WTC11 (cell line): ENCODE measurements around the gene SLC24A3. TPM values are rescaled to one million over a fixed set of nuclear protein-coding genes. Genes with fewer than 3 reads are reported as not detected.

Experiments used
- ATAC-seq: fragments of 200-7000 bp; cut with Tn5 transposase; 2 replicates; pipeline ENCODE4 v1.10.0; 2021; ENCODE audit warnings: mild to moderate bottlenecking, moderate library complexity
- CTCF ChIA-PET: fragments of 300-600 bp; sonication (Branson Sonifier 250); formaldehyde crosslinking; loops from one replicate; lab custom pipeline; 2021; ENCODE audit warnings: antibody characterized with exemption; lab: Charles Lee
- POLR2A ChIA-PET: fragments of 350-600 bp; sonication (Branson Sonifier 250); formaldehyde crosslinking; loops from one replicate; lab custom pipeline; 2021; ENCODE audit warnings: antibody characterized with exemption; lab: Charles Lee
- DNase-seq: peaks from one replicate; pipeline ENCODE4 v3.0.0; 2021; ENCODE audit warnings: low spot score
- H3K27ac Mint-ChIP-seq: 2 replicates; pipeline ENCODE4 v1.8.0; 2021; ENCODE audit warnings: mixed read lengths
- H3K27me3 Mint-ChIP-seq: 2 replicates; pipeline ENCODE4 v1.8.0; 2021; ENCODE audit warnings: low read depth, mild to moderate bottlenecking, moderate library complexity, mixed read lengths
- H3K36me3 Mint-ChIP-seq: 2 replicates; pipeline ENCODE4 v1.8.0; 2021; ENCODE audit warnings: mixed read lengths
- H3K4me1 Mint-ChIP-seq: 2 replicates; pipeline ENCODE4 v1.8.0; 2022; ENCODE audit warnings: mixed read lengths
- H3K4me3 Mint-ChIP-seq: 2 replicates; pipeline ENCODE4 v1.8.0; 2021; ENCODE audit warnings: mild to moderate bottlenecking, moderate library complexity, mixed read lengths
- H3K9me3 Mint-ChIP-seq: 2 replicates; pipeline ENCODE4 v1.8.0; 2021; ENCODE audit warnings: mixed read lengths
- CBFB ChIP-seq: sonication (generic); formaldehyde crosslinking; IDR thresholded peaks from 2 replicates; pipeline ENCODE4 v1.8.1; 2022; ENCODE audit warnings: mild to moderate bottlenecking, low read depth, missing genetic modification reagents
- FOXP1 ChIP-seq: sonication (generic); formaldehyde crosslinking; IDR thresholded peaks from 2 replicates; pipeline ENCODE4 v1.8.0; 2022; ENCODE audit warnings: missing genetic modification reagents, mild to moderate bottlenecking, moderate library complexity, borderline replicate concordance
- FOXP4 ChIP-seq: sonication (generic); formaldehyde crosslinking; IDR thresholded peaks from 2 replicates; pipeline ENCODE4 v1.8.0; 2022; ENCODE audit warnings: mild to moderate bottlenecking, missing genetic modification reagents
- GABPB1 ChIP-seq: sonication (generic); formaldehyde crosslinking; IDR thresholded peaks from 2 replicates; pipeline ENCODE4 v1.8.1; 2023; ENCODE audit warnings: mild to moderate bottlenecking, missing genetic modification reagents
- HMGXB4 ChIP-seq: sonication (generic); formaldehyde crosslinking; IDR thresholded peaks from 2 replicates; pipeline ENCODE4 v1.8.1; 2023; ENCODE audit warnings: mild to moderate bottlenecking, moderate library complexity, missing genetic modification reagents
- IRF2 ChIP-seq: sonication (generic); formaldehyde crosslinking; IDR thresholded peaks from 2 replicates; pipeline ENCODE4 v1.8.0; 2022; ENCODE audit warnings: low read depth, missing genetic modification reagents, borderline replicate concordance
- NR1H2 ChIP-seq: sonication (generic); formaldehyde crosslinking; IDR thresholded peaks from 2 replicates; pipeline ENCODE4 v1.9.0; 2021; ENCODE audit warnings: mild to moderate bottlenecking, moderate library complexity, missing genetic modification reagents
- OVOL2 ChIP-seq: fragments of 250-450 bp; sonication (Bioruptor Pico); IDR thresholded peaks from 2 replicates; pipeline ENCODE4 v1.9.0; 2021; ENCODE audit warnings: mild to moderate bottlenecking, borderline replicate concordance
- SP1 ChIP-seq: sonication (generic); formaldehyde crosslinking; conservative IDR thresholded peaks from 2 replicates; pipeline ENCODE4 v1.8.1; 2022; ENCODE audit warnings: missing genetic modification reagents
- TP53 ChIP-seq: sonication (generic); formaldehyde crosslinking; IDR thresholded peaks from 2 replicates; pipeline ENCODE4 v1.8.1; 2023; ENCODE audit warnings: mild to moderate bottlenecking, missing genetic modification reagents
- ZNF219 ChIP-seq: sonication (generic); formaldehyde crosslinking; IDR thresholded peaks from 2 replicates; pipeline ENCODE4 v1.8.0; 2023; ENCODE audit warnings: missing genetic modification reagents, mild to moderate bottlenecking, borderline replicate concordance
- ZNF423 ChIP-seq: fragments of 250-450 bp; sonication (Bioruptor Pico); IDR thresholded peaks from 2 replicates; pipeline ENCODE4 v2.1.2; 2022; ENCODE audit warnings: mild to moderate bottlenecking, moderate library complexity
- ZNF425 ChIP-seq: fragments of 250-450 bp; sonication (Bioruptor Pico); conservative IDR thresholded peaks from 2 replicates; pipeline ENCODE4 v1.9.0; 2021; ENCODE audit warnings: mild to moderate bottlenecking
- ZNF512 ChIP-seq: sonication (generic); formaldehyde crosslinking; IDR thresholded peaks from 2 replicates; pipeline ENCODE4 v1.8.1; 2022; ENCODE audit warnings: missing genetic modification reagents, borderline replicate concordance
- total RNA-seq: library from RNA; stranded (reverse); gene quantifications from 3 replicates; pipeline ENCODE4 v1.2.3, GENCODE V29; 2021
- TF ChIP-seq, protein P1 (sequence below): fragments of 250-450 bp; sonication (Bioruptor Pico); IDR thresholded peaks from 2 replicates; pipeline ENCODE4 v1.9.0; 2021; ENCODE audit warnings: mild to moderate bottlenecking, borderline replicate concordance
- TF ChIP-seq, protein P2 (sequence below): sonication (generic); formaldehyde crosslinking; IDR thresholded peaks from 2 replicates; pipeline ENCODE4 v1.8.1; 2022; ENCODE audit warnings: low read depth, missing genetic modification reagents, borderline replicate concordance

SLC24A3 gene
- total RNA-seq, 1 experiment from 2014 or later, result 5.7 TPM

GRCh38 chr20:19589787-19590362 is 377.4 kb downstream of the SLC24A3 start (continued):
- TF ChIP-seq IRF2 (no peak), TP53 (no peak)

- CTCF ChIA-PET, result interaction anchor here (1.0 to 1.2 kb wide), 2 partner anchors 10 to 384 kb away, joined by 4 to 6 read pairs; no protein-coding TSS in a partner anchor
These were observed 377.9 kb downstream of the SLC24A3 start for GRCh38 chr20:19590382-19590781.

More at GRCh38 chr20:19590382-19590781, 377.9 kb downstream of the SLC24A3 start:
- peaks cover 12% of the 10 kb centered on the region for H3K9me3 Mint-ChIP-seq
- ATAC-seq (no peak), DNase-seq (no peak)
- 0 out of 2 replicates have a peak, but pooled peaks cover 4% of the 10 kb centered on the region for H3K36me3 Mint-ChIP-seq
- H3K27me3 Mint-ChIP-seq, result no peaks in the 10 kb centered on the region
- POLR2A ChIA-PET, result no interaction called here
- H3K27ac Mint-ChIP-seq, result no peak overlapping the region
- H3K4me3 Mint-ChIP-seq, result no peak overlapping the region
- peaks cover 10% of the 10 kb centered on the region for H3K4me1 Mint-ChIP-seq
- TF ChIP-seq, protein P1, sequence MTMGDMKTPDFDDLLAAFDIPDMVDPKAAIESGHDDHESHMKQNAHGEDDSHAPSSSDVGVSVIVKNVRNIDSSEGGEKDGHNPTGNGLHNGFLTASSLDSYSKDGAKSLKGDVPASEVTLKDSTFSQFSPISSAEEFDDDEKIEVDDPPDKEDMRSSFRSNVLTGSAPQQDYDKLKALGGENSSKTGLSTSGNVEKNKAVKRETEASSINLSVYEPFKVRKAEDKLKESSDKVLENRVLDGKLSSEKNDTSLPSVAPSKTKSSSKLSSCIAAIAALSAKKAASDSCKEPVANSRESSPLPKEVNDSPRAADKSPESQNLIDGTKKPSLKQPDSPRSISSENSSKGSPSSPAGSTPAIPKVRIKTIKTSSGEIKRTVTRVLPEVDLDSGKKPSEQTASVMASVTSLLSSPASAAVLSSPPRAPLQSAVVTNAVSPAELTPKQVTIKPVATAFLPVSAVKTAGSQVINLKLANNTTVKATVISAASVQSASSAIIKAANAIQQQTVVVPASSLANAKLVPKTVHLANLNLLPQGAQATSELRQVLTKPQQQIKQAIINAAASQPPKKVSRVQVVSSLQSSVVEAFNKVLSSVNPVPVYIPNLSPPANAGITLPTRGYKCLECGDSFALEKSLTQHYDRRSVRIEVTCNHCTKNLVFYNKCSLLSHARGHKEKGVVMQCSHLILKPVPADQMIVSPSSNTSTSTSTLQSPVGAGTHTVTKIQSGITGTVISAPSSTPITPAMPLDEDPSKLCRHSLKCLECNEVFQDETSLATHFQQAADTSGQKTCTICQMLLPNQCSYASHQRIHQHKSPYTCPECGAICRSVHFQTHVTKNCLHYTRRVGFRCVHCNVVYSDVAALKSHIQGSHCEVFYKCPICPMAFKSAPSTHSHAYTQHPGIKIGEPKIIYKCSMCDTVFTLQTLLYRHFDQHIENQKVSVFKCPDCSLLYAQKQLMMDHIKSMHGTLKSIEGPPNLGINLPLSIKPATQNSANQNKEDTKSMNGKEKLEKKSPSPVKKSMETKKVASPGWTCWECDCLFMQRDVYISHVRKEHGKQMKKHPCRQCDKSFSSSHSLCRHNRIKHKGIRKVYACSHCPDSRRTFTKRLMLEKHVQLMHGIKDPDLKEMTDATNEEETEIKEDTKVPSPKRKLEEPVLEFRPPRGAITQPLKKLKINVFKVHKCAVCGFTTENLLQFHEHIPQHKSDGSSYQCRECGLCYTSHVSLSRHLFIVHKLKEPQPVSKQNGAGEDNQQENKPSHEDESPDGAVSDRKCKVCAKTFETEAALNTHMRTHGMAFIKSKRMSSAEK (CRISPR knock-in tag), result no peak
- no peak for TF ChIP-seq FOXP1 (CRISPR knock-in tag)
- no peak for TF ChIP-seq GABPB1 (CRISPR knock-in tag)
- TF ChIP-seq ZNF425, result no peak
- no peak for TF ChIP-seq TP53
- TF ChIP-seq NR1H2 (CRISPR knock-in tag), result no peak
- no peak for TF ChIP-seq ZNF423 (CRISPR knock-in tag)
- TF ChIP-seq CBFB, result no peak
- TF ChIP-seq FOXP4, result no peak
- no peak for TF ChIP-seq SP1 (CRISPR knock-in tag)
- TF ChIP-seq ZNF219 (CRISPR knock-in tag), result no peak
- TF ChIP-seq, protein P2, sequence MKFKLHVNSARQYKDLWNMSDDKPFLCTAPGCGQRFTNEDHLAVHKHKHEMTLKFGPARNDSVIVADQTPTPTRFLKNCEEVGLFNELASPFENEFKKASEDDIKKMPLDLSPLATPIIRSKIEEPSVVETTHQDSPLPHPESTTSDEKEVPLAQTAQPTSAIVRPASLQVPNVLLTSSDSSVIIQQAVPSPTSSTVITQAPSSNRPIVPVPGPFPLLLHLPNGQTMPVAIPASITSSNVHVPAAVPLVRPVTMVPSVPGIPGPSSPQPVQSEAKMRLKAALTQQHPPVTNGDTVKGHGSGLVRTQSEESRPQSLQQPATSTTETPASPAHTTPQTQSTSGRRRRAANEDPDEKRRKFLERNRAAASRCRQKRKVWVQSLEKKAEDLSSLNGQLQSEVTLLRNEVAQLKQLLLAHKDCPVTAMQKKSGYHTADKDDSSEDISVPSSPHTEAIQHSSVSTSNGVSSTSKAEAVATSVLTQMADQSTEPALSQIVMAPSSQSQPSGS (CRISPR knock-in tag), result no peak
- TF ChIP-seq OVOL2 (CRISPR knock-in tag), result no peak
- TF ChIP-seq ZNF512 (CRISPR knock-in tag), result no peak
- TF ChIP-seq HMGXB4 (CRISPR knock-in tag), result no peak
